ENCODE results near the gene FRY. TPM values are rescaled to one million over a fixed set of nuclear protein-coding genes. Genes with fewer than 3 reads are reported as not detected.

Gene FRY
- total and polyA plus RNA-seq, 10 of the 15 experiments (the other 5 are each of a cell fraction or from before 2014, with no cell fraction given), result 0.18 to 1.4 (median 0.30) TPM

DNA sequence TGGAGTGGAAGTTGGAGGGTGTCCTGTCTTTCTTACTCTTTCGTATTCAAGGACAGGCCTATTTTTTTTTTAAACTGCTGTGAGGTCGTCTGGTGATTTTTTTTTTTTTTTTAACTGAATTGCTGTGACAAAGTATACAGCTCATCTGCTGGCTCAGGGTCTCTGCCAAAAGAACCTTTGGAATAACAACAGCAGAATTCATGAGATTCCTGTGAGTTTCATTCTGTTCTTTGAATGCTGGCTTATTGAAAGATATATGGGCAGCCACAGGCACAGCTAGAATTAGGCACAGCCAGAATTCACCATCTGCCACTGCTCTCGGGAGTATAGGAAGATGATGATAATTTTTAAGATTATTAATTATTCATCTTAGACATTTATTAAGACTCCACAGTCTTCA lies 21.4 kb upstream of the FRY start:
- intact Hi-C loops (cut with micrococcal nuclease; ENCODE audit: unreplicated experiment), result loop anchor here (10.0 kb wide), 1 partner anchor 185 kb away; no protein-coding TSS in a partner anchor
- RAD21 ChIA-PET (ENCODE audit: unreplicated experiment), result interaction anchor here (0.6 to 1.0 kb wide), 3 partner anchors 99 to 111 kb away, joined by 3 to 4 read pairs (median 3); no protein-coding TSS in a partner anchor
- H3K36me3 ChIP-seq (ENCODE audit: control insufficient read depth in 2 of 2, insufficient read depth in 2 of 2, low read length in 1 of 2), result no peaks in the 10 kb centered on the region
- no peak overlapping the region for H3K27ac ChIP-seq (ENCODE audit: control insufficient read depth, insufficient read depth)
- H3K9ac ChIP-seq (ENCODE audit: control insufficient read depth, insufficient read depth, low read length), result no peak overlapping the region
- no peaks in the 10 kb centered on the region for H3K27me3 ChIP-seq (replicated peaks in 1 of 2; ENCODE audit: control insufficient read depth in 2 of 2, insufficient read depth in 2 of 2, low read length in 1 of 2)
- H3K9me3 ChIP-seq (replicated peaks; ENCODE audit: control insufficient read depth, insufficient read depth, low read length), result no peaks in the 10 kb centered on the region
- H3K79me2 ChIP-seq (ENCODE audit: control insufficient read depth, insufficient read depth, low read length), result no peaks in the 10 kb centered on the region
- ATAC-seq, result no peak
- DNase-seq (ENCODE audit: low read depth, low spot score), result no peak
- no peaks in the 10 kb centered on the region for H4K20me1 ChIP-seq (ENCODE audit: control insufficient read depth, insufficient read depth)
- in situ Hi-C loops (cut with MboI), result no loop called here
- TF ChIP-seq BRCA1 (IDR thresholded peaks at IDR 0.05; ENCODE audit: low read depth, low read length), result no peak
- no peak for TF ChIP-seq YY1 (IDR thresholded peaks at IDR 0.05; ENCODE audit: low read depth, low read length)
- no peak for TF ChIP-seq SP1 (IDR thresholded peaks at IDR 0.05; ENCODE audit: low read depth, low read length)
- no peak for TF ChIP-seq ZNF622 (IDR thresholded peaks at IDR 0.05)
- TF ChIP-seq MXI1 (IDR thresholded peaks at IDR 0.05; ENCODE audit: low read depth, low read length), result no peak
- TF ChIP-seq, protein P1, sequence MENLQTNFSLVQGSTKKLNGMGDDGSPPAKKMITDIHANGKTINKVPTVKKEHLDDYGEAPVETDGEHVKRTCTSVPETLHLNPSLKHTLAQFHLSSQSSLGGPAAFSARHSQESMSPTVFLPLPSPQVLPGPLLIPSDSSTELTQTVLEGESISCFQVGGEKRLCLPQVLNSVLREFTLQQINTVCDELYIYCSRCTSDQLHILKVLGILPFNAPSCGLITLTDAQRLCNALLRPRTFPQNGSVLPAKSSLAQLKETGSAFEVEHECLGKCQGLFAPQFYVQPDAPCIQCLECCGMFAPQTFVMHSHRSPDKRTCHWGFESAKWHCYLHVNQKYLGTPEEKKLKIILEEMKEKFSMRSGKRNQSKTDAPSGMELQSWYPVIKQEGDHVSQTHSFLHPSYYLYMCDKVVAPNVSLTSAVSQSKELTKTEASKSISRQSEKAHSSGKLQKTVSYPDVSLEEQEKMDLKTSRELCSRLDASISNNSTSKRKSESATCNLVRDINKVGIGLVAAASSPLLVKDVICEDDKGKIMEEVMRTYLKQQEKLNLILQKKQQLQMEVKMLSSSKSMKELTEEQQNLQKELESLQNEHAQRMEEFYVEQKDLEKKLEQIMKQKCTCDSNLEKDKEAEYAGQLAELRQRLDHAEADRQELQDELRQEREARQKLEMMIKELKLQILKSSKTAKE (IDR thresholded peaks at IDR 0.05; ENCODE audit: low read depth, poor library complexity, severe bottlenecking), result no peak
- TF ChIP-seq FOXM1 (IDR thresholded peaks at IDR 0.05; ENCODE audit: low read depth, low read length), result no peak
- TF ChIP-seq, protein P2, sequence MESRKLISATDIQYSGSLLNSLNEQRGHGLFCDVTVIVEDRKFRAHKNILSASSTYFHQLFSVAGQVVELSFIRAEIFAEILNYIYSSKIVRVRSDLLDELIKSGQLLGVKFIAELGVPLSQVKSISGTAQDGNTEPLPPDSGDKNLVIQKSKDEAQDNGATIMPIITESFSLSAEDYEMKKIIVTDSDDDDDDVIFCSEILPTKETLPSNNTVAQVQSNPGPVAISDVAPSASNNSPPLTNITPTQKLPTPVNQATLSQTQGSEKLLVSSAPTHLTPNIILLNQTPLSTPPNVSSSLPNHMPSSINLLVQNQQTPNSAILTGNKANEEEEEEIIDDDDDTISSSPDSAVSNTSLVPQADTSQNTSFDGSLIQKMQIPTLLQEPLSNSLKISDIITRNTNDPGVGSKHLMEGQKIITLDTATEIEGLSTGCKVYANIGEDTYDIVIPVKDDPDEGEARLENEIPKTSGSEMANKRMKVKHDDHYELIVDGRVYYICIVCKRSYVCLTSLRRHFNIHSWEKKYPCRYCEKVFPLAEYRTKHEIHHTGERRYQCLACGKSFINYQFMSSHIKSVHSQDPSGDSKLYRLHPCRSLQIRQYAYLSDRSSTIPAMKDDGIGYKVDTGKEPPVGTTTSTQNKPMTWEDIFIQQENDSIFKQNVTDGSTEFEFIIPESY (IDR thresholded peaks at IDR 0.05), result no peak
- TF ChIP-seq SMC3 (IDR thresholded peaks at IDR 0.05; ENCODE audit: borderline replicate concordance, low read length), result no peak
- TF ChIP-seq, protein P3, sequence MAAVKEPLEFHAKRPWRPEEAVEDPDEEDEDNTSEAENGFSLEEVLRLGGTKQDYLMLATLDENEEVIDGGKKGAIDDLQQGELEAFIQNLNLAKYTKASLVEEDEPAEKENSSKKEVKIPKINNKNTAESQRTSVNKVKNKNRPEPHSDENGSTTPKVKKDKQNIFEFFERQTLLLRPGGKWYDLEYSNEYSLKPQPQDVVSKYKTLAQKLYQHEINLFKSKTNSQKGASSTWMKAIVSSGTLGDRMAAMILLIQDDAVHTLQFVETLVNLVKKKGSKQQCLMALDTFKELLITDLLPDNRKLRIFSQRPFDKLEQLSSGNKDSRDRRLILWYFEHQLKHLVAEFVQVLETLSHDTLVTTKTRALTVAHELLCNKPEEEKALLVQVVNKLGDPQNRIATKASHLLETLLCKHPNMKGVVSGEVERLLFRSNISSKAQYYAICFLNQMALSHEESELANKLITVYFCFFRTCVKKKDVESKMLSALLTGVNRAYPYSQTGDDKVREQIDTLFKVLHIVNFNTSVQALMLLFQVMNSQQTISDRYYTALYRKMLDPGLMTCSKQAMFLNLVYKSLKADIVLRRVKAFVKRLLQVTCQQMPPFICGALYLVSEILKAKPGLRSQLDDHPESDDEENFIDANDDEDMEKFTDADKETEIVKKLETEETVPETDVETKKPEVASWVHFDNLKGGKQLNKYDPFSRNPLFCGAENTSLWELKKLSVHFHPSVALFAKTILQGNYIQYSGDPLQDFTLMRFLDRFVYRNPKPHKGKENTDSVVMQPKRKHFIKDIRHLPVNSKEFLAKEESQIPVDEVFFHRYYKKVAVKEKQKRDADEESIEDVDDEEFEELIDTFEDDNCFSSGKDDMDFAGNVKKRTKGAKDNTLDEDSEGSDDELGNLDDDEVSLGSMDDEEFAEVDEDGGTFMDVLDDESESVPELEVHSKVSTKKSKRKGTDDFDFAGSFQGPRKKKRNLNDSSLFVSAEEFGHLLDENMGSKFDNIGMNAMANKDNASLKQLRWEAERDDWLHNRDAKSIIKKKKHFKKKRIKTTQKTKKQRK (IDR thresholded peaks at IDR 0.05; ENCODE audit: low read depth, low read length), result no peak
- TF ChIP-seq EED (IDR thresholded peaks at IDR 0.05; ENCODE audit: low read depth), result no peak
- TF ChIP-seq FOS (IDR thresholded peaks at IDR 0.05; ENCODE audit: borderline replicate concordance, extremely low read depth, insufficient read length), result no peak
- no peak for TF ChIP-seq EGR1 (IDR thresholded peaks at IDR 0.05; ENCODE audit: borderline replicate concordance in 1 of 2, low read depth in 2 of 2, low read length in 2 of 2)
- no peak for TF ChIP-seq RUNX3 (IDR thresholded peaks at IDR 0.05; ENCODE audit: low read length)
- no peak for TF ChIP-seq SPI1 (IDR thresholded peaks at IDR 0.05; ENCODE audit: borderline replicate concordance, insufficient read depth, low read depth, low read length)
- POLR2A ChIA-PET, result interaction anchor here (0.9 kb wide), 1 partner anchor 8 kb away, joined by 3 read pairs; no protein-coding TSS in a partner anchor
- no peak overlapping the region for H3K4me2 ChIP-seq (ENCODE audit: control insufficient read depth, insufficient read depth)
- WGBS (ENCODE audit: insufficient coverage, insufficient replicate concordance, low lambda C conversion rate, missing lambda C conversion rate), result 21% methylated on average over 3 of the region's 3 CpGs
- no peaks in the 10 kb centered on the region for H3K4me1 ChIP-seq (ENCODE audit: control insufficient read depth, insufficient read depth, low read length)
- H3K4me3 ChIP-seq, result no peak overlapping the region
- SMC1A ChIA-PET (ENCODE audit: uncharacterized antibody, unreplicated experiment), result interaction anchor here (0.6 to 1.5 kb wide), 3 partner anchors 31 to 1597 kb away, joined by 3 to 4 read pairs (median 3); no protein-coding TSS in a partner anchor
- no peak overlapping the region for H2AFZ ChIP-seq (ENCODE audit: control insufficient read depth, low read depth, low read length)
- no peak for FAIRE-seq
- BruUV-seq (replicated peaks), result no TSS peak
- CTCF ChIA-PET, result interaction anchor here (0.6 to 2.0 kb wide), 4 partner anchors 11 to 106 kb away, joined by 3 to 8 read pairs (median 3); no protein-coding TSS in a partner anchor
